H1 (cell line): ENCODE measurements around the gene SMG7. TPM values are rescaled to one million over a fixed set of nuclear protein-coding genes. Genes with fewer than 3 reads are reported as not detected.

Source experiments
- CHD7 ChIP-seq: fragments of 300-600 bp; sonication (generic); IDR thresholded peaks from 2 replicates; pipeline ENCODE4 v1.7.1; 2012; ENCODE audit warnings: low read length, moderate library complexity, mild to moderate bottlenecking, inconsistent platforms; ENCODE audit not compliant: insufficient replicate concordance
- CTCF ChIP-seq, 3 experiments: IDR thresholded peaks; 1 replicate in 2 of 3; 2 replicates in 1 of 3; pipeline versions ENCODE4 v1.5.1 to v1.6.1; 2011; ENCODE audit warnings: low read length in 3 of 3, mild to moderate bottlenecking in 3 of 3, inconsistent platforms in 2 of 3, low read depth in 1 of 3, moderate library complexity in 1 of 3; ENCODE audit not compliant: insufficient read depth in 1 of 3; ENCODE audit errors: control extremely low read depth in 1 of 3
- EP300 ChIP-seq, 2 experiments: IDR thresholded peaks; 1 replicate in 1 of 2; 2 replicates in 1 of 2; pipeline ENCODE4 v1.6.1; 2011 to 2012; ENCODE audit warnings: low read depth in 2 of 2, low read length in 2 of 2, mild to moderate bottlenecking in 2 of 2, borderline replicate concordance in 1 of 2, inconsistent platforms in 1 of 2, moderate library complexity in 1 of 2
- KDM1A ChIP-seq: fragments of 200-600, 300-600 bp; sonication (generic); IDR thresholded peaks from 2 replicates; pipeline ENCODE4 v1.7.1; 2016; ENCODE audit warnings: mild to moderate bottlenecking, low read length, borderline replicate concordance
- MAX ChIP-seq: IDR thresholded peaks from 2 replicates; pipeline ENCODE4 v1.6.1; 2012; ENCODE audit warnings: inconsistent platforms
- POU5F1 ChIP-seq: IDR thresholded peaks from 2 replicates; pipeline ENCODE4 v1.6.1; 2011; ENCODE audit warnings: low read depth, mild to moderate bottlenecking, low read length, moderate library complexity
- RBBP5 ChIP-seq: IDR thresholded peaks from 2 replicates; pipeline ENCODE4 v1.7.1; 2012; ENCODE audit warnings: low read depth, mild to moderate bottlenecking, inconsistent platforms, low read length, moderate library complexity, borderline replicate concordance
- RFX5 ChIP-seq: IDR thresholded peaks from 2 replicates; pipeline ENCODE4 v1.6.1; 2011; ENCODE audit warnings: low read depth, low read length, improper control_type of control experiment, borderline replicate concordance
- SP2 ChIP-seq: IDR thresholded peaks from 2 replicates; pipeline ENCODE4 v1.6.1; 2012; ENCODE audit warnings: mild to moderate bottlenecking, low read length, inconsistent platforms
- polyA plus RNA-seq, 7 experiments: library from polyadenylated mRNA; depleted of rRNA in 3 of 7; stranded (reverse) in 5 of 7; unstranded in 2 of 7; fragments of >200 nt in 5 of 7; fragments of 200-250 nt in 2 of 7; gene quantifications; 1 replicate in 5 of 7; 2 replicates in 1 of 7; 4 replicates in 1 of 7; pipeline versions ENCODE4 v1.2.1 to v1.2.3, GENCODE V29; 2011 to 2013; ENCODE audit warnings: missing spikeins in 2 of 7, mixed read lengths in 2 of 7
- total RNA-seq: library from RNA; stranded (reverse); fragmentation: NEBNext Ultra II Directional; extraction: Animal tissue kit (Norgen Biotek cat#: 25700); gene quantifications from 2 replicates; pipeline ENCODE4 v1.2.1, GENCODE V29; 2021

Gene SMG7
- total and polyA plus RNA-seq, 2 of the 8 experiments (the other 6 are each of a cell fraction or from before 2014, with no cell fraction given) = 39.3 to 65.6 TPM

GRCh38 chr1:183433703-183434102 lies 38.6 kb upstream of the SMG7 start (continued):
- TF ChIP-seq CHD7 = no peak
- no peak for TF ChIP-seq MAX
- no peak for TF ChIP-seq CTCF (IDR thresholded peaks at IDR 0.05; ENCODE audit: control extremely low read depth in 1 of 3, insufficient read depth in 1 of 3, low read depth in 1 of 3, low read length in 3 of 3)
- TF ChIP-seq EP300 (IDR thresholded peaks at IDR 0.05; ENCODE audit: borderline replicate concordance in 1 of 2, low read depth in 2 of 2, low read length in 2 of 2) = no peak
- no peak for TF ChIP-seq KDM1A
- no peak for TF ChIP-seq SP2
- no peak for TF ChIP-seq RBBP5
- no peak for TF ChIP-seq POU5F1
- TF ChIP-seq RFX5 = no peak
